Measurements from ENCODE around the gene PAGR1. TPM values are rescaled to one million over a fixed set of nuclear protein-coding genes. Genes with fewer than 3 reads are reported as not detected.
A peak's percentile ranks its signal among the peaks of the same experiment; 100 is the strongest.

The PAGR1 gene
- total RNA-seq, 1 donor from 2014 or later, result 47.6 TPM

GRCh38 chr16:29819506-29819905 lies 3.6 kb downstream of the PAGR1 start:
- no peak overlapping the region for H3K27ac Mint-ChIP-seq (ENCODE audit: unreplicated experiment)
- no peak for DNase-seq (ENCODE audit: low read depth, low spot score)
- H3K27me3 Mint-ChIP-seq (ENCODE audit: low read depth), result peaks cover 4% of the 10 kb centered on the region
- H3K9me3 Mint-ChIP-seq, result no peaks in the 10 kb centered on the region
- H3K4me3 Mint-ChIP-seq, result peak overlapping the region; percentile 38
- no peak for TF ChIP-seq CTCF (conservative IDR thresholded peaks at IDR 0.05)
- peaks cover 11% of the 10 kb centered on the region for H3K36me3 Mint-ChIP-seq (ENCODE audit: low read depth)
- H3K4me1 Mint-ChIP-seq, result peaks cover 54% of the 10 kb centered on the region

DNA sequence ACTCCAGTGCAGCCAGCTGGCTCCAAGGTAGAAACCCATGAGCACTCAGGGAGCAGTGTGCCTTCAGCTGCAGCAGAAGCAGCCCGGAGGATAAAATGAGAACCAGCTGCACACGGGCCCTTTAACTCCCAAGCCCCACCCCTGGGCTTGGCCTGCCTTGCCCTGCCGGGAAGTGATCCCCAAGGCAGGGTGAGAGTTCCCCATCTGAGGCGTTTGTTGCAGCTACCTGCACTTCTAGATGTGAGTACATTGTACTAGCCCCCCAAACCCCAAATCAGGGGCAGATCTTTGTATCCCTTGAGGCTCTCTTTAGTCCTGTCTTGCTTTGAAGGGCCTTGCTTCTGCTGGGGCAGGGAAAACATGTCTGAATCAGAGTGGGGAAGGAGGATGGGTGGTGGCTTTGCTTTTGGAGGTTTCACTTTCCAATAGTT lies 4.3 kb downstream of the PAGR1 start, which contains the start of gene MVP:
MVP (plus strand) TSS at position 192 of the 431 bp plus-strand sequence. CDS start 10,088 bp downstream, outside the sequence.
- H3K27ac Mint-ChIP-seq (ENCODE audit: unreplicated experiment), result no peak within 1 kb of the TSS
- peaks cover 50% of the 10 kb centered on the region for H3K4me1 Mint-ChIP-seq
- no peak for DNase-seq (ENCODE audit: low read depth, low spot score)
- H3K27me3 Mint-ChIP-seq (ENCODE audit: low read depth), result peaks cover 4% of the 10 kb centered on the region
- H3K4me3 Mint-ChIP-seq, result peak within 1 kb of the TSS; percentile 38
- peaks cover 11% of the 10 kb centered on the region for H3K36me3 Mint-ChIP-seq (ENCODE audit: low read depth)
- no peak for TF ChIP-seq CTCF (conservative IDR thresholded peaks at IDR 0.05)
- no peaks in the 10 kb centered on the region for H3K9me3 Mint-ChIP-seq

GRCh38 chr16:29820730-29821642 lies 5.0 kb downstream of the PAGR1 start:
- no peaks in the 10 kb centered on the region for H3K9me3 Mint-ChIP-seq
- H3K27me3 Mint-ChIP-seq (ENCODE audit: low read depth), result peaks cover under 1% of the 10 kb centered on the region
- H3K36me3 Mint-ChIP-seq (ENCODE audit: low read depth), result peaks cover 11% of the 10 kb centered on the region
- no peak for DNase-seq (ENCODE audit: low read depth, low spot score)
- H3K4me3 Mint-ChIP-seq, result peak overlapping the region; percentile 38
- no peak for TF ChIP-seq CTCF (conservative IDR thresholded peaks at IDR 0.05)
- H3K27ac Mint-ChIP-seq (ENCODE audit: unreplicated experiment), result no peak overlapping the region
- peaks cover 45% of the 10 kb centered on the region for H3K4me1 Mint-ChIP-seq

DNA sequence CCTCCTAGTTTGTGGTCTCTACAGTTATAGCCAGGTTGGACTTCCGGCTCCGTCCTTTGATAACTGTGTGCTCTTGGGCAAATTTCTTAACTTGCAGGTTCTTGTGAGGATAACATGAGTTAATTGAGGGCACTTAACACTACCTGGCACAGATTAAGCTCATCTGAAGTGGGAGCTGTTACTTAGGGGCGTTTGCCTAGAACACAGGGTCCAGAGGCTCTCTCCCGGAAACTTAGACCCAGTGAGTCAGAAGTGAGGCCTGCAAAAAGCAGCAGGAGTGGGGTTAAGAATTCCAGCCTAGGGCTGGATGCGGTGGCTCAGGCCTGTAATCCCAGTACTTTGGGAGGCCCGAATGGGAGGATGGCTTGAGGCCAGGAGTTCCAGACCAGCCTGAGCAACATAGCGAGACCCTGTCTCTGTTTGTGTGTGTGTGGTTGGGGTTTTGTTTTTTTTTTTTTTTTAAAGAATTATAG lies 5.7 kb downstream of the PAGR1 start:
- peaks cover 11% of the 10 kb centered on the region for H3K36me3 Mint-ChIP-seq (ENCODE audit: low read depth)
- no peaks in the 10 kb centered on the region for H3K9me3 Mint-ChIP-seq
- no peak overlapping the region for H3K27ac Mint-ChIP-seq (ENCODE audit: unreplicated experiment)
- H3K27me3 Mint-ChIP-seq (ENCODE audit: low read depth), result no peaks in the 10 kb centered on the region
- H3K4me3 Mint-ChIP-seq, result peak overlapping the region; percentile 59
- TF ChIP-seq CTCF (conservative IDR thresholded peaks at IDR 0.05), result no peak
- H3K4me1 Mint-ChIP-seq, result peaks cover 42% of the 10 kb centered on the region
- no peak for DNase-seq (ENCODE audit: low read depth, low spot score)

DNA sequence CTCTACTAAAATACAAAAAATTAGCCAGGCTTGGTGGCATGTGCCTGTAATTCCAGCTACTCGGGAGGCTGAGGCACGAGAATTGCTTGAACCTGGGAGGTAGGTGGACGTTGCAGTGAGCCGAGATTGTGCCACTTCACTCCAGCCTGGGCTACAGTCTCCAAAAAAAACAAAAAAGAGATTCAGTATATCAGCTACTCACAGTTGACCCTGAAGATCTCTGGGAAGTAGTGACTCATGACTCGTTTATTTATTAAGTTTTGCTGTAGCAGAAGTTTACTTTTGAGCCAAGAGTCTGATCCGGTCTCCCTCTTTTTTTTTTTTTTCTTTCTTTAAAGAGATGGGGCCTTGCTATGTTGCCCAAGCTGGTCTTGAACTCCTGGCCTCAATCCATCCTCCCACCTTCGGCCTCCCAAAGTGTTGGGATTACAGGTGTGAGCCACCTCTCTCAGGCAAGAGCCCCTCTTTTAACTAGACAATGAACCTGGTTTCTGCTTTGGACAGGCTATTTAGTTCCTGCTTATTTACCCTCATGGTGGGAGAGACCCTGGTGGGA lies 8.7 kb downstream of the PAGR1 start:
- Mint-ChIP-seq H3K4me1 (peaks cover 19% of the 10 kb centered on the region), H3K9me3 (no peaks in the 10 kb centered on the region), H3K27ac (ENCODE audit: unreplicated experiment) (no peak overlapping the region), H3K36me3 (ENCODE audit: low read depth) (peaks cover under 1% of the 10 kb centered on the region), H3K4me3 (no peak overlapping the region), H3K27me3 (ENCODE audit: low read depth) (peaks cover 4% of the 10 kb centered on the region)
- no peak for DNase-seq (ENCODE audit: low read depth, low spot score)
- TF ChIP-seq CTCF (conservative IDR thresholded peaks at IDR 0.05), result no peak

All from neural crest cell (in vitro differentiated cells).